ENCODE results near the gene FAM53C. TPM values are rescaled to one million over a fixed set of nuclear protein-coding genes. Genes with fewer than 3 reads are reported as not detected.

Gene FAM53C
- total and polyA plus RNA-seq, 10 of the 15 experiments (the other 5 are each of a cell fraction or from before 2014, with no cell fraction given) = 8.0 to 31.3 (median 24.0) TPM

GRCh38 chr5:138354926-138355378 is 16.9 kb downstream of the FAM53C start (continued):
- peak; percentile 8 to 21 (median 20); a peak in 1 of 6 replicates for TF ChIP-seq CTCF (IDR thresholded peaks at IDR 0.05 in 2 of 3, conservative IDR thresholded peaks at IDR 0.05 in 1 of 3; ENCODE audit: control insufficient read depth in 2 of 3, extremely low read depth in 1 of 3, insufficient read depth in 1 of 3, low read depth in 3 of 3, low read length in 3 of 3)
- no peak for TF ChIP-seq ZNF384 (IDR thresholded peaks at IDR 0.05; ENCODE audit: borderline replicate concordance, low read depth, low read length)
- TF ChIP-seq POLR2A (IDR thresholded peaks at IDR 0.05; ENCODE audit: low read depth, low read length) = no peak
- peak; percentile 43; the same call in 1 of the 2 replicates for TF ChIP-seq CREB1 (IDR thresholded peaks at IDR 0.05; ENCODE audit: low read depth)
- TF ChIP-seq ATF7 (IDR thresholded peaks at IDR 0.05; ENCODE audit: low read depth) = 0 out of 2 replicates have a peak, but pooled peaks have one; percentile 30
- TF ChIP-seq IRF3 (IDR thresholded peaks at IDR 0.05) = 0 out of 2 replicates have a peak, but pooled peaks have one; percentile 19
- TF ChIP-seq SRF (IDR thresholded peaks at IDR 0.05; ENCODE audit: low read depth in 2 of 2, low read length in 2 of 2) = no peak
- TF ChIP-seq SREBF2 (IDR thresholded peaks at IDR 0.05; ENCODE audit: low read length) = no peak
- no peak for TF ChIP-seq PRDM15 (CRISPR knock-in tag; IDR thresholded peaks at IDR 0.05)
- TF ChIP-seq ZBTB33 (IDR thresholded peaks at IDR 0.05) = no peak
- TF ChIP-seq ATF3 (IDR thresholded peaks at IDR 0.05; ENCODE audit: borderline replicate concordance, extremely low read depth, low read depth, low read length) = no peak
- TF ChIP-seq SKIL (IDR thresholded peaks at IDR 0.05; ENCODE audit: low read depth, poor library complexity, severe bottlenecking) = no peak
- TF ChIP-seq YY1 (IDR thresholded peaks at IDR 0.05; ENCODE audit: low read depth, low read length) = no peak
- peak; percentile 69; the same call in 1 of the 2 replicates for TF ChIP-seq NKRF (conservative IDR thresholded peaks at IDR 0.05)

Measured in GM12878 (cell line).